GM12872 (cell line): ENCODE results near the gene PAQR3.

Source experiments
- TF ChIP-seq, protein P1 (sequence below): IDR thresholded peaks from 3 replicates; pipeline ENCODE4 v1.5.1; 2011; ENCODE audit warnings: low read depth, mild to moderate bottlenecking, low read length, moderate library complexity; ENCODE audit not compliant: insufficient read depth

The PAQR3 gene

DNA sequence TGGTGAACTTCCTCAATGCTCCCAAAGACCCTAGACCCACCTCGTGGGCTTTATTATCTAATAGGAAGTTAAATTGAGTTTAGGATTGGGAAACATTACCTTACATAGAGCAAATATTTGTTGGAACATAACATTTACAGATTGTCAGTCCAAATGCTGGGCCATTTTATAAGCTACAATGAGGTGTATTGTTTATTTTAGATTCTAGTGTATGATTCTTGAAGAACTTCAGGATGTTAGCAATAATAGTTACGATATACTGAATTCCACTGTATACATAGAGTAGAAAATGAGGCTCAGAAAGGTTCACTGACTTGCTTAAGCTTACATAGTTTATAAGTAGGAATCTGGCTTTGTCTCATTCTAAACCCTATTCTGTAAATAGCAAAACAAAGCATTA is 37.4 kb downstream of the PAQR3 start:
- TF ChIP-seq, protein P1, sequence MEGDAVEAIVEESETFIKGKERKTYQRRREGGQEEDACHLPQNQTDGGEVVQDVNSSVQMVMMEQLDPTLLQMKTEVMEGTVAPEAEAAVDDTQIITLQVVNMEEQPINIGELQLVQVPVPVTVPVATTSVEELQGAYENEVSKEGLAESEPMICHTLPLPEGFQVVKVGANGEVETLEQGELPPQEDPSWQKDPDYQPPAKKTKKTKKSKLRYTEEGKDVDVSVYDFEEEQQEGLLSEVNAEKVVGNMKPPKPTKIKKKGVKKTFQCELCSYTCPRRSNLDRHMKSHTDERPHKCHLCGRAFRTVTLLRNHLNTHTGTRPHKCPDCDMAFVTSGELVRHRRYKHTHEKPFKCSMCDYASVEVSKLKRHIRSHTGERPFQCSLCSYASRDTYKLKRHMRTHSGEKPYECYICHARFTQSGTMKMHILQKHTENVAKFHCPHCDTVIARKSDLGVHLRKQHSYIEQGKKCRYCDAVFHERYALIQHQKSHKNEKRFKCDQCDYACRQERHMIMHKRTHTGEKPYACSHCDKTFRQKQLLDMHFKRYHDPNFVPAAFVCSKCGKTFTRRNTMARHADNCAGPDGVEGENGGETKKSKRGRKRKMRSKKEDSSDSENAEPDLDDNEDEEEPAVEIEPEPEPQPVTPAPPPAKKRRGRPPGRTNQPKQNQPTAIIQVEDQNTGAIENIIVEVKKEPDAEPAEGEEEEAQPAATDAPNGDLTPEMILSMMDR, result no peak

DNA sequence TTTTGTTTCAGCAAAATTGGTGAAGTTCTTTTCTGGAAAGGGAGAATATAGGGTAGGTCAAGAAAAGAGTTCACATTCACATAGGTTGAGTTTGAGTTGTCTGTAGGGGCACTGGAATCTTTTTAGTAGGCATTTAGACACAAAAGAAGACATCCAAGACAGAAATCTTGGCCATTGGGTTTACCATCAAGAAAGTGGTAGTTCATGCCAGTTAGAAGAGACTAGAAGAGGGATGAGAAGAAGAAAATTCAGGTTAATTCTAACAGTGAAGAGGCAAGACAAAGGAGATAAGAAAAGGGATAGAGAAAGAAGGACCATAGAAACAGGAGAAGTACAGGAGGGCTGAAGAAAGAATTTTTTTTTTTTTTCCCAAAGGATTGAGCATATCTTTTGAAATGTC is 39.9 kb downstream of the PAQR3 start:
- TF ChIP-seq, protein P1, result no peak

DNA sequence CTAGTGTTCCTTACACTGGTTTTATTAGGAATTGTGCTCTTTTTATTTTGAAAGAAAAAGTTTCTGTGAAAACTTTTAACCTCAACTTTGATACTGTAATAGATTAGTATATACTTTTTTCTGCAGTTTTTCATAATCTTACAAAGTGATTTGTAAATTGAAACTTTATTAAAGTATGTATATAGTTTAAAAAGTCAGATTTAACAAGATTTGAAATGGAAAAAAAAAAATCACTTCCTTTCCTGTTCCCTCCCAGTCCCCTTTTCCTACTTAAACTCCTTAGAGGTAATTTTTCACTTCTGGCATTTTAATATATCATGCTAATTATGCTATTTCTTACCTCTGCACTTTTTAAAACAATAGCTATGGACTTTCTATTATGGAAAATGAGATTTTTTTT is 49.3 kb downstream of the PAQR3 start:
- TF ChIP-seq, protein P1, result no peak

DNA sequence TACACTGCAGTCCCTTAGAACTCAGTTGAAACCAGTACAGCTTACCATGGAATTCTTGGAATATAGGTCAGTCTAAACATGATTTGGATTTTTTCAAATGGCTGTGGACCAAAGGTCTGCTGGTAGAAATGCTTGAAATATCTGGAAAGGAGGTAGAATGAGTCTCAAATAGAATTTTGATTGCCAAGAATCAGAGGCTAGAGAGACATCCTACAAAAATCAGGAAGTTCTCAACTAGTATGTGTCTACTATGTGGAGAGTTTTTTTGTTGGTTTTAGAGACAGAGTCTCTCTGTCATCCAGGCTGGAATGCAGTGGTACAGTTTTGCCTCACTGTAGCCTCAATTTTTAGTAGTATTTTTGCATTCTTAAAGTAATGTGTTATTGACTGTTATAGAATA is 53.6 kb downstream of the PAQR3 start:
- TF ChIP-seq, protein P1, result no peak

DNA sequence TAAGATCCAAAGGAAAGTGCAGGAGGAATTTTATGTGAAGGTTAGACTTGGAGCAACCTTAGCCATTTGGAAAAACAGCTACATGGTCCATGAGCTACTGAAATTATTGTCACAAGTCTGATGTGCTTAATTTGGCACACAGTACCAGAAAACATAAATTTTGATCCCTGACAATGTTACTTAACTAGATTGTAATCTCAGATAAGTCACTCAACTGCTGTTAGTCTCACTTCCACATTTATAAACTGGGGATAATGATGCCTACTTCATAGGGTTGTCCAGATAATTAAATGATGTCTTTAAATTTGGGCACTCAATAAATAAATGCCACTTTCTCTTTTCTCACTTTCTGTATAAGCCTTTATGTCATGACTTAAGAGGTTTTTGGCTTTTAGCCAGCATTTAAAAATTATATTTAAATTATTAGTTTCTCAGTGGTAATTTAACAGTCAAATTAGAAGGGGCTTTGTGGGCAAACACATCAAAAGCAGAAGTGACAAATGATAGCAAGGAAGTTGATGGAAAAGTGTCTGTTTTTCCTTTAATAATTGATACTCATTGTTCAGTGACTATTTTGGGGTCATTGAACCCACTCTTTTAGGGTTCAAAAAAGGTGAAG is 58.3 kb downstream of the PAQR3 start:
- TF ChIP-seq, protein P1, result no peak

DNA sequence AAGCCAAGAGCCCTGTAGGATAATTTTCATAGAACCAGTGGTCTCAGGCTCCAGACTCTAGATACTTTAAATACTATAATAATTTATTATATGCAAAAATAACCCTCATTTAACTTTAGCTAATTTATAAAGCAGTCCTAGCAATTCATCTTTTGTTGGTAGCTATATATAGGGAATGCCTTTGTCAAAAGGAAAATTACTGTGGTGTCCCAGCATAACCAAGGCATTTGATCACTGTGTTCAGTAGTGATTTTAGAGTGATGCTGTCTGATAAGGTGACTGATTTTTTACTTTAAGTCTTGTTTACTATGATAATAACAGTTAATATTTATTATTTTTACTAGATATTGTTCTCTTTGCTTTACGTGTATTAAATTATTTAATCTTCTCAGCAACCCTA is 61.2 kb downstream of the PAQR3 start:
- TF ChIP-seq, protein P1, result no peak

DNA sequence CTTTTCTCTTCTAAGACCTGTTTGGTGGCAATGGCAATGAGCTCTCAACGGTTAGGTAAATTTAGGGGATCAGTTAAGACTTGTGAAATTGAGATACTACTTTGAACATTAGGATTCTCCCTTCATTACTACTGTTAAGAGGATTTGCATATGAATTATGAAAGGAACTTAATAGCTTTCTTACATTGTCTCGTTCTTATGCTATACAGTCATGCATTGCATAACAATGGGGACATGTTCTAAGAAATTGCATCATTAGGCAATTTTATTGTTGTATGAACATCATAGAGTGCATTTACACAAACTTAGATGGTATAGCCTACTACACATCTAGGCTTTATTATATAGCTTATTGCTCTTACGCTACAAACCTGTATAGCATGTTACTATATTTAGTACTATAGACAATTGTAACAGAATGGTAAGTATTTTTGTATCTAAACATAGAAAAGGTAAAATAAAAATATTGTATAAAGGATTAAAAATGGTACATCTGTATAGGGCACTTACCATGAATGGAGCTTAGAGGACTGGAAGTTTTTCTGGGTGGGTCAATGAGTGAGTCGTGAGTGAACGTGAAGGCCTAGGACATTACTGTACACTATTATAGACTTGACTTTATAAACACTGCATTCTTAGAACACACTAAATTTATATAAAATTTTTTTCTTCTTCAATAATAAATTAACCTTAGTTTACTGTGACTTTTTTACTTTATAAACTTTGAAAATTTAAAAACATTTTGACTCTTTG is 62.5 kb downstream of the PAQR3 start:
- TF ChIP-seq, protein P1, result no peak
